Ascending aorta (tissue), 2 donors: ENCODE results near the gene DDX1. TPM values are rescaled to one million over a fixed set of nuclear protein-coding genes. Genes with fewer than 3 reads are reported as not detected.
"Not testable (repeated sequence)": the region's sequence is repeated elsewhere in the genome, so short reads cannot be mapped to it uniquely, and the experiment has no call there.

ENCODE experiments used
- DNase-seq, 2 donors: peaks; one replicate each; pipeline ENCODE4 v3.0.0-alpha.2; 2019; ENCODE audit warnings: low spot score in 2 of 2
- H3K27ac ChIP-seq, 2 donors: fragments of 200-600 bp; sonication (generic); one replicate each; pipeline ENCODE4 v1.5.1; 2016 to 2017; ENCODE audit warnings: mild to moderate bottlenecking in 1 of 2
- H3K27me3 ChIP-seq: fragments of 200-600 bp; sonication (generic); one replicate; pipeline ENCODE4 v1.5.1; 2017
- H3K36me3 ChIP-seq, 2 donors: fragments of 200-600 bp; sonication (generic); one replicate each; pipeline ENCODE4 v1.5.1; 2016
- H3K4me1 ChIP-seq, 2 donors: fragments of 200-600 bp; sonication (generic); one replicate each; pipeline ENCODE4 v1.5.1; 2016 to 2017; ENCODE audit warnings: mild to moderate bottlenecking in 1 of 2
- H3K4me3 ChIP-seq, 2 donors: fragments of 200-600 bp; sonication (generic); one replicate each; pipeline ENCODE4 v1.5.1; 2016 to 2017; ENCODE audit warnings: mild to moderate bottlenecking in 1 of 2
- H3K9me3 ChIP-seq, 2 donors: fragments of 200-600 bp; sonication (generic); one replicate each; pipeline ENCODE4 v1.5.1; 2016
- CTCF ChIP-seq, 3 experiments: fragments of 200-600 bp in 2 of 3; fragments of 450-650 bp in 1 of 3; sonication (generic) in 2 of 3; IDR thresholded peaks; one replicate each; pipeline ENCODE4 v1.5.1; 2016 to 2019; ENCODE audit warnings: antibody characterized with exemption in 3 of 3, mild to moderate bottlenecking in 1 of 3, moderate library complexity in 1 of 3
- intact Hi-C: fragments of 100-400 bp; cut with DNase I; formaldehyde crosslinking; loops from one replicate; pipeline ENCODE4 v1.15.1; 2023
- total RNA-seq: library from RNA; depleted of rRNA; stranded (reverse); fragments of >200 nt; gene quantifications from one replicate; pipeline ENCODE4 v1.1.0, GENCODE V29; 2016

Gene DDX1
- 21.5 TPM for total RNA-seq

DNA sequence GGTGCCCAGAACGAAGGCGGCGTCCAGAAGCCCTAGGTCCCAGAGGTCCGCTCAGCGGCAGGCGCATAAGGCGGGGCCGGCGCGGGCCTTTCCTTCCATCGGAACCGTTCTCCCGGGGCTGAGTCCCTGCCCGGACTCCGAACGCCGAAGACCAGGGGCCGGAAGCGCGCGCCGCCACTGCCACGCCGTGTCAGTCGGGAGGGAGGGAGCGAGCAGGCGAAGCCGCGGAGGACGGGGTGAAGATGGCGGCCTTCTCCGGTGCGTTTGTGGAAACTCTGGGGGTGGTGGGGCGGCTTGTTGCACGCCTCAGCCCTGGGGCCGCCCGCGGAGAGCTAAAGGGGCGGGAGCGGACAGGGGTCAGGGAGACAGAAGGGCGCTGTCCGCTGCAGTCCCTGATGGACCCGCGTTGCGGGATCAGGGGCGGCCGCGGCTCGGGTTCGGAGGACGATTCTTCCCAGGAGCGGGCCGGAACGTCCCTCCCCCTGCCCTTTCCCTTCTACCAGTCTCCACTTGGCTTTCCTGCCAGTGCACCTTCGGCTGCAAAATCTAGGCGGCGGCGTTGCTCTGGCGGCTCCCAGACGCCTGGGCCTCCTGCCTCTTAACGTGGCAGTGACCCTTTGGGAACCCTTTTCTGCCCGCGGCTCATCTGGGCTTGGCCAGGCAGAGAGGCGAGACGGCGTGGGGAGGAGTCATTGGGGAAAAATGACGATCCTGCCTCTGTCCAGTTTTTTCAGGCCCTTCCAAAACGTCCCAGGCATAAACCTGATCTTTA, at the start of gene DDX1:
Gene DDX1, plus strand, starts transcription at position 177 of the 772 bp plus-strand sequence. Its CDS starts 66 bp downstream, at position 243.
- peaks cover 0 to 20% of the 10 kb centered on the region in 2 donors for H3K4me1 ChIP-seq

DNA sequence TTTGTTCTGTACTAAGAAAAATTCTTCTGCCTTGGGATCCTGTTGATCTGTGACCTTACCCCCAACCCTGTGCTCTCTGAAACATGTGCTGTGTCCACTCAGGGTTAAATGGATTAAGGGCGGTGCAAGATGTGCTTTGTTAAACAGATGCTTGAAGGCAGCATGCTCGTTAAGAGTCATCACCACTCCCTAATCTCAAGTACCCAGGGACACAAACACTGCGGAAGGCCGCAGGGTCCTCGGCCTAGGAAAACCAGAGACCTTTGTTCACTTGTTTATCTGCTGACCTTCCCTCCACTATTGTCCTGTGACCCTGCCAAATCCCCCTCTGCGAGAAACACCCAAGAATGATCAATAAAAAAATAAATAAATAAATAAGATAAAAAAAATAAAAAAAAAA, 49.4 kb upstream of the DDX1 start:
- H3K4me3 ChIP-seq, DNase-seq, H3K27me3 ChIP-seq, intact Hi-C loops, H3K9me3 ChIP-seq, H3K4me1 ChIP-seq, H3K27ac ChIP-seq: not testable (repeated sequence)
- H3K36me3 ChIP-seq, result peaks cover 5 to 14% of the 10 kb centered on the region in 2 donors

More for the DNA sequence above, at the start of gene DDX1:
- Histone ChIP-seq H3K27me3 (no peaks in the 10 kb centered on the region), H3K36me3 (peaks cover 13 to 16% of the 10 kb centered on the region in 2 donors), H3K4me3 (peak within 1 kb of the TSS; percentile 73 to 95), H3K9me3 (no peaks in the 10 kb centered on the region), H3K27ac (peak within 1 kb of the TSS; percentile 89 to 91)
- DNase-seq, result peak; percentile 11 to 90
- intact Hi-C loops, result loop anchor here (1.0 to 2.0 kb wide), 2 partner anchors 31 to 43 kb away; partner anchors contain the start of gene NBAS
- no peak for TF ChIP-seq CTCF (IDR thresholded peaks at IDR 0.05)

GRCh38 chr2:15543053-15543452, 48.6 kb upstream of the DDX1 start:
- peaks cover 5 to 14% of the 10 kb centered on the region in 2 donors for H3K36me3 ChIP-seq
- intact Hi-C loops, result no loop called here
- no peak for TF ChIP-seq CTCF (IDR thresholded peaks at IDR 0.05)

DNA sequence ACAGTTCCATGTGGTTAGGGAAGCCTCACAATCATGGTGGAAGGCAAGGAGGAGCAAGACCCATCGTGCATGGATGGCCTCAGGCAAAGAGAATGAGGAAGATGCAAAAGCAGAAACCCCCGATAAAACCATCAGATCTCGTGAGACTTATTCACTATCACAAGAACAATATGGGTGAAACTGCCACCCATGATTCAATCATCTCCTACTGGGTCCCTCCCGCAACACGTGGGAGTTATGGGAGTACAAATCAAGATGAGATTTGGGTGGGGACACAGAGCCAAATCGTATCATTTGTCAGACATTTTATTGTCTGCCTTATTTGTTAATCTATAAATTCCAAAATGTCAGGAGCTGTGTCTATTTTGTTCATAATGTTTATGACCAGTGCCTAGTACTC, 48.1 kb upstream of the DDX1 start:
- peaks cover 6 to 14% of the 10 kb centered on the region in 2 donors for H3K36me3 ChIP-seq

More at GRCh38 chr2:15543053-15543452, 48.6 kb upstream of the DDX1 start:
- Histone ChIP-seq H3K4me1 (no peaks in the 10 kb centered on the region), H3K27ac (no peak overlapping the region), H3K9me3 (no peaks in the 10 kb centered on the region), H3K4me3 (no peak overlapping the region), H3K27me3 (no peaks in the 10 kb centered on the region)
- no peak for DNase-seq

DNA sequence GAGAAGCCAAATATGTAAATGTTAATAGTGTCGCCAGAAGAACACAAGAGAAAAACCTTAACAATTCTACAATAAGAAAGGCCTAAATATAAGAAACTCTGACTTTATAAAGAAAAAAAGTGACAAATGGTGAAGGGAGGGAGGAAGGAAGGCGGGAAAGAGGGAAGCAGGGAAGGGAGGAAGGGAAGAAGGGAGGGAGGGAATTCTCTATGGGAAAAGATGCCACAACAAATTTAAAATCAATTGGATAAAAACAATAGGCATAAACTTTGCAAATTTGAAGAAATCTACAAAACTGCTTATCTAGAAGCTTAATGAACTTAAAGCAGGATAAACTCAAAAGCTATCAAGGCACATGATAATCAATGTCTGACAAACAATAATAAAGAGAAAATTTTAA, 47.4 kb upstream of the DDX1 start:
- peaks cover 10 to 12% of the 10 kb centered on the region in 2 donors for H3K36me3 ChIP-seq
- no peak for TF ChIP-seq CTCF (IDR thresholded peaks at IDR 0.05)
- H3K4me3 ChIP-seq, result no peak overlapping the region
- no peaks in the 10 kb centered on the region for H3K27me3 ChIP-seq
- H3K9me3 ChIP-seq, result no peaks in the 10 kb centered on the region
- intact Hi-C loops, result no loop called here
- no peaks in the 10 kb centered on the region for H3K4me1 ChIP-seq
- no peak for DNase-seq
- no peak overlapping the region for H3K27ac ChIP-seq

More for the DNA sequence above, 48.1 kb upstream of the DDX1 start:
- H3K27ac ChIP-seq, result no peak overlapping the region
- no peak for TF ChIP-seq CTCF (IDR thresholded peaks at IDR 0.05)
- no peak overlapping the region for H3K4me3 ChIP-seq
- no peaks in the 10 kb centered on the region for H3K9me3 ChIP-seq
- intact Hi-C loops, result no loop called here
- H3K4me1 ChIP-seq, result no peaks in the 10 kb centered on the region
- no peaks in the 10 kb centered on the region for H3K27me3 ChIP-seq
- DNase-seq, result no peak

GRCh38 chr2:15546297-15547098, 45.2 kb upstream of the DDX1 start:
- peaks cover 15 to 20% of the 10 kb centered on the region in 2 donors for H3K36me3 ChIP-seq
- H3K4me1 ChIP-seq, result no peaks in the 10 kb centered on the region
- H3K9me3 ChIP-seq, result no peaks in the 10 kb centered on the region
- TF ChIP-seq CTCF (IDR thresholded peaks at IDR 0.05), result no peak
- H3K27me3 ChIP-seq, result no peaks in the 10 kb centered on the region
- no peak for DNase-seq
- intact Hi-C loops, result no loop called here
- H3K4me3 ChIP-seq, result no peak overlapping the region
- H3K27ac ChIP-seq, result no peak overlapping the region
